ENCODE measurements around the gene SIAH2. TPM values are rescaled to one million over a fixed set of nuclear protein-coding genes. Genes with fewer than 3 reads are reported as not detected.
"Not testable (repeated sequence)": the region's sequence is repeated elsewhere in the genome, so short reads cannot be mapped to it uniquely, and the experiment has no call there.

SIAH2 gene, protein sequence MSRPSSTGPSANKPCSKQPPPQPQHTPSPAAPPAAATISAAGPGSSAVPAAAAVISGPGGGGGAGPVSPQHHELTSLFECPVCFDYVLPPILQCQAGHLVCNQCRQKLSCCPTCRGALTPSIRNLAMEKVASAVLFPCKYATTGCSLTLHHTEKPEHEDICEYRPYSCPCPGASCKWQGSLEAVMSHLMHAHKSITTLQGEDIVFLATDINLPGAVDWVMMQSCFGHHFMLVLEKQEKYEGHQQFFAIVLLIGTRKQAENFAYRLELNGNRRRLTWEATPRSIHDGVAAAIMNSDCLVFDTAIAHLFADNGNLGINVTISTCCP
- polyA plus RNA-seq (ENCODE audit: insufficient read length in 10 of 10): 10 to 100 TPM; 19.3 to 26.3 (median 21.6) TPM
- long read RNA-seq, donor 1, transcript SIAH2-201 (2 exons, 2,517 nt): major isoform, 9 of 9 reads
- long read RNA-seq, donor 1, partial matches to known transcripts: 0 of 9 reads
- long read RNA-seq, donor 1, other reads (novel, unspliced or antisense): 0 of 9 reads
- long read RNA-seq, donor 2, transcript SIAH2-201 (2 exons, 2,517 nt): major isoform, 9 of 9 reads
- long read RNA-seq, donor 2, partial matches to known transcripts: 0 of 9 reads
- long read RNA-seq, donor 2, other reads (novel, unspliced or antisense): 0 of 9 reads
- long read RNA-seq, donor 3: 0 reads
- long read RNA-seq, donor 4, transcript SIAH2-201 (2 exons, 2,517 nt): major isoform, 11 of 11 reads
- long read RNA-seq, donor 4, partial matches to known transcripts: 0 of 11 reads
- long read RNA-seq, donor 4, other reads (novel, unspliced or antisense): 0 of 11 reads
- long read RNA-seq, donor 5, transcript SIAH2-201 (2 exons, 2,517 nt): major isoform, 19 of 19 reads
- long read RNA-seq, donor 5, partial matches to known transcripts: 0 of 19 reads
- long read RNA-seq, donor 5, other reads (novel, unspliced or antisense): 0 of 19 reads
- long read RNA-seq, donor 6, transcript SIAH2-201 (2 exons, 2,517 nt): major isoform, 15 of 15 reads
- long read RNA-seq, donor 6, partial matches to known transcripts: 0 of 15 reads
- long read RNA-seq, donor 6, other reads (novel, unspliced or antisense): 0 of 15 reads
- long read RNA-seq, donor 7, transcript SIAH2-201 (2 exons, 2,517 nt): major isoform, 11 of 11 reads
- long read RNA-seq, donor 7, partial matches to known transcripts: 0 of 11 reads
- long read RNA-seq, donor 7, other reads (novel, unspliced or antisense): 0 of 11 reads
- long read RNA-seq, donor 8, transcript SIAH2-201 (2 exons, 2,517 nt): major isoform, 8 of 8 reads
- long read RNA-seq, donor 8, partial matches to known transcripts: 0 of 8 reads
- long read RNA-seq, donor 8, other reads (novel, unspliced or antisense): 0 of 8 reads
- long read RNA-seq, donor 9, partial matches to known transcripts: 0 of 1 reads
- long read RNA-seq, donor 9, other reads (novel, unspliced or antisense): 0 of 1 reads

DNA sequence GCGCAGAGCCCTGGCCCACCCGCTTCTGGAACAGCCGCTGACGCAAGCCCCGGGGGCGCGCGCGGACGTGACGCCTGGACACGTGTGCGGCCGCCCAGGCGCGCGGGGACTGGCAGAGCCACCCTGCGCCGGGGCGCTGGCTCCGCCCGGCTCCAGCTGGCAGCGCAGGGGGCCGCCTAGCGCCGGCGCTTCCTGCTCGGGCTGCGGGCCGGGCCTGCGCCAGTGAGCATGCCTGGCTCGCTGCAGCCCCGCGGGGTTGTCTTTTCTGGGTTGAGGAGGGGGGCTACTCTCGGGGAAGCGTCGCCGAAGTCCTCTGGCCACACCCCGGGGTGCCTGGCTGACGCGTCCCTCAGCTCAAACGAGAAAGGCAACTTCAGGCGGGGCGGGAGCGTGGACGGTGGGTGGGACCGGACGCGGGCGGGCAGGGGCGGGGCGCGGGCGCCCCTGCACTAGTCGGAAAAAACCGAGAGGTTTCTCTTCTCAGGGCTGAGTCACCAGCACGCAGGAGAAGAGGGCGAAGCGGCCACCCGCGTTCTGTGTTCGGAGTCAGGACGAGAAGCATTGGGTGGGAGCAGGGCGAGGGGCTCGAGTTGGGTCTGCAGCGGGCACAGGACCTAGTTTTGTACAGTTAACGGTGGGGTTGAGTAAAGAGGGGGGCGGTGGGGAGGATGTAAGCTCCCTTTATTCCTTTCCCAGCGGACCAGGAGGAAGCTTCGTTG is at the start of gene SIAH2:
SIAH2 (minus strand) TSS at position 48 of the 719 bp plus-strand sequence. CDS start 320 bp downstream, outside the sequence.
- DNase-seq: peak; percentile 93 to 97 (median 94)

DNA sequence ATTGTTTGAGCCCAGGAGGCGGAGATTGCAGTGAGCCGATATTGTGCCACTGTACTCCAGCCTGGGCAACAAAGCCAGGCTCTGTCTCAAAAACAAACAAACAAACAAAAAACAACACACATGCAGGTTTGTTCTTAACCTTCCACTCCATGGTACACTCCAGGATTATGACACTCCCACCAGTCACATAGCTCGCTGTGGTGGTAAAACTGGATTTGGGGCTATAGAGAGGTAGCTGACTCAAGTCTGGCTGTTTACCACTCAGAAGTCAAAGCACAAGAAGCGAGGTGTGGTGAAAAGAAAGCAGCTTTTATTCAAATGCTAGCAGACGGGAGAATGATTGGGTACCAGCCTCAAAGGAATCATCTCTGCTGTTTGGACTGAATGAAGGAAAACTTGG is 49.0 kb upstream of the SIAH2 start:
- no peak for DNase-seq

DNA sequence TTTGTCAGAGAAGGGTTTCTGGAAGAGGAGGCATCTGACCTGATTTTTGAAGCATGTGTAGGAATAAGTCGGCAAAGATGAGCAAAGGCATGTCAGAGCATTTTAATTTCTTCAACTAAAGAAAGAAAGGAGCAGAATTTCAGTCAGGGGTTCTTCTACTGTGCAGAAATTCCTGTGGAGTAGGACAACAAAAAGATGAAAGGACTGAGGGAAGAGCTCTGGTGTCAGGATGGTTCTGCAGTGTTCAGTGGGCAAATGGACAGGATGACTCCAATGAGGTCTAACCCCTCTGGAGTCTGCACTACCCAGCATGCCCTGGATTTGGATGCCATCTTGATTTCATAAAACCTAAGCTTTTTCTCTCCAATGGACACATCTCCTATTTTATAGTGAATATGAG is 47.7 kb upstream of the SIAH2 start:
- DNase-seq: no peak

DNA sequence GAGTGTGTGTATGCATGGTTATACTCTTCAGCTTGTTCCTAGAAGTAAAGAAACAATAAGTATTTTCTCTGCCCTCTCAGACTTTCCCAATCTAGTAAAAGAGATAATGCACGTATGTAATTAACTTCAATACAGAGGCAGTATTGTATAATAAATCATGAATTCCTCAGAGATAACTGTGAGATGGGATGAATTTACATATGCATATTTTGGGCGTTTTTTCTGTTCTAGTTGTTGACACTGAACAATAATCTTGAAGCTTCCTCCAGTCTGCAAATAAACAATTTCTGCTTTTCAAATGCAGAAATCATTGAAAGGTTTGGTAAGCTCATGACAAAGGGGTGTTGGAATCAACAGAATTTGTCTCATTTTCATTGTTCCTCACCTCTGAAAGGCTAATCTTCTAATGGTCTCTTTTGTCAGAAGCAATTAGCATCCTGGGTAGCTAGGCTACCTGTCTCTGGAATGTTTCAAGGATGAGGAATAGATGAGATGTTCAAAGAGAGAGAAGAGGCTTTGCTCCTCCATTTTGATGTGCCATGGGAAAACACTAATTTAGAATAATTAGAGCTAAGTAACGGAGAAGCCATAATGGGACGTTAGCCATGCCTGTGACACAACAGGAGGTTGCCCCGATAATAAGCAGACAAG is 43.3 kb upstream of the SIAH2 start:
- DNase-seq: no peak

DNA sequence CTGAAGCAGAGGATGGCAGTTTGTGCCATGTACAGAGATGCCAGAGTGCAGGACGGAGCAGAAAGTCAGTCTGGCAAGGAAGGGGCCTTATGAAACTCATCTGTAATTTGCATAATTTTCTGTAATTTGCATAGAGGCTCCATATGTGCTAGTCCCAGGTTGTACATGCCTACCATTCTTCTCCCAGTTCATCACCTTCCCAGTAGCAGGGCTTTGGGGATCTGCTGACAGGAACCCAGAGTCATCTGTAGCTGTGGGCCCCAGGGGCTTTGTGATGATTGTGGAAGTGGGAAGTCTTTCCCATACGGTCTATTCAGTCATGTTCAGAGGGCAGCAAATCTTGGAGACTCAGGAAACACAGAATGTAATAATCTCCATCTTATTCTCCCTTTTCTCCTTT is 42.4 kb upstream of the SIAH2 start:
- DNase-seq: no peak

DNA sequence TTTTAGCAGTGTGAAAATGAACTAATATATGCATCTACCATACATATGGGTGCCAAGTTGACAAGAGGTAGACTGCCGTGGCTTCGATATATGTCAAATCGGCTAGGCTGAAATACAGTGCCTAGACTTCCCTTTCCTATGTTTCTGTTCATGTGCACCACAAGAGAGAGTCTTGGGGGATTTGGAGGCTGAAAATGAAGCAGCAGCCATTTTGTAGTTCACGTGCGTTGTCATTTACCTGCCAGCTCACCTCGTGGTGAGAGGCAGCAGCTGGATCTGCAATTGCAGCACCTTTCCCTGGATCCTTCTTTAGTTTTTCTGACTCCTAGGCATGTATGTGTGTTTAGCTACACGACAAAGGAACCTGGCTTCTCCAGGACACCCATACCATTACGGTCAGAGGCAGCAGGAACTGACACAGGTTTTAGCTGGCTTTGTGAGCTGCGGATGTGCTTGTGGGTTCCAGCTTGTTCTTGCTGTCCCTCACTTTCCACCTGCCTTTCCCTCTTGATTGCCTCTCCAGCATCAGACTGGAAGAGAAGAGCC is 40.5 kb upstream of the SIAH2 start:
- no peak for DNase-seq

DNA sequence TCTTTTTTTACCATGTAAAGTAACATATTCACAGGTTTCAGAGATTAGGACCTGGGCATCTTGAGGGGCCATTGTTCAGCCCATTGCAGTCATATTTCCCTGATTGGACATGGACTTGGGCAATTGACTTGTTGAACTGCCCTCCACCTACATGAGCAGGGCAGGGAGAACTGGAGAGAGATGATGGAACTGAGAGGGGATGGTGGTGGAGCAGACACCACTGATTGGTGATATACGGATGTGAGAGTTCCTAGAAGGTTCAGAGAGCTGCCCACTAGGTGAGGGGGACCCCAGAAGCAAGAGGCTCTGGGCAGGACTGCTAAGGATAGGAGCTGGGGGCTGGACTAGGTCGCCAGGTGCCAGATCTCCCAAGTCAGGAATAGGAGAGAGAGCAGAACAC is 37.8 kb upstream of the SIAH2 start:
- no peak for DNase-seq

DNA sequence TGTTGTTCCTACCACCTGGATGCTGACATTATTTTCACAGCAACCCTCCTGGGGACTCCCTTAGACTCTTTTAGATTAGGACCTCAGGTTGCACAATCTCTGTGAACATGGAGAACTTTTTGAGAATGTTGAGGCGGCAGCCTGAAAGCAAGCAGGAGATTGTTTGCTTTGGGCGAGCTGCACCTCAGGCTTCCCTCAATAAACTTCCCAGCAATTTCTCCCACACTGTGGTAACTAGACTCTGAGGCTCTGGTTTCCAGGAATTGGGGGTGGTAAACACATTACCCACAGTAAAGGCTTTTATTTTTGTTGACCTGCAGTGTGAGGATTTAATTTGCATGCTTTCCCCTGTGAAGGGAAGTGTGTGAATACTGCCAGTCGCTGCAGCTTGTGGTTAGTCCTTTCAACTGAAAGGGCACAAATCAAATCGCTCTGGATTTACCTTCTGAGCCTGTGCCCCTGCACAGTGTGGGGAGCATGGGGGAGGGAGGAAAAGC is 35.2 kb upstream of the SIAH2 start:
- DNase-seq: no peak

DNA sequence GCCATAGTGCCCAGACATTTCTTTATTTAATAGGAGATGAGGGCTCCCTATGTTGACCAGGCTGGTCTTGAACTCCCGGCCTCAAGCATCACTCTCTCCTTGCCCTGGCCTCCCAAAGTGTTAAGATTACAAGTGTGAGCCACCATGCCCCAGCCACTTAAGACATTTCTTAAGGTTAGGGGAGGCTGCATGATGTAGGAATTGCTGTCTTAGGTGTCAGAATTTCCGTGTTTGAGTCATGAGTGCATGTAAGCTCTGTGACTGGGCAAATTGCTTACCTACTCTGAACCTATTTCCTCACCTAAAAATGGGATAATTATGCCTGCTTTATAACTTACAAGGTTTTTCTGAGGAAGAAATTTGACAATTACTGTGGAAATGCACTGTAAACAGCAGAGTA is 34.2 kb upstream of the SIAH2 start:
- no peak for DNase-seq

DNA sequence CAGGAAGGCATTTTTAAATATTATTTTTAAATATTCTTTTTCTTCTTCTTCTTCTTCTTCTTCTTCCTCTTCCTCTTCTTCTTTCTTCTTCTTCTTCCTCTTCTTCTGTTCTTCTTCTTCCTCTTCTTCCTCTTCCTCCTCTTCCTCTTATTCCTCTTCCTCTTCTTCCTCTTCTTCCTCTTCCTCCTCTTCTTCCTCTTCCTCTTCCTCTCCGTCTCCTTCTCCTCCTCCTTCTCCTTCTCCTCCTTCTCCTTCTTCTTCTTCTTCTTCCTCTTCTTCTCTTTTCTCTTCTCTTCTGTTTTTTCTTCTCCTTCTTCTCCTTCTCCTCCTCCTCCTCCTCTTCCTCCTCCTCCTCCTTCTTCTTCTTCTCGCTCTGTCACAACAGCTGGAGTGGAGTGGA is 33.6 kb upstream of the SIAH2 start:
- not testable (repeated sequence) for DNase-seq

DNA sequence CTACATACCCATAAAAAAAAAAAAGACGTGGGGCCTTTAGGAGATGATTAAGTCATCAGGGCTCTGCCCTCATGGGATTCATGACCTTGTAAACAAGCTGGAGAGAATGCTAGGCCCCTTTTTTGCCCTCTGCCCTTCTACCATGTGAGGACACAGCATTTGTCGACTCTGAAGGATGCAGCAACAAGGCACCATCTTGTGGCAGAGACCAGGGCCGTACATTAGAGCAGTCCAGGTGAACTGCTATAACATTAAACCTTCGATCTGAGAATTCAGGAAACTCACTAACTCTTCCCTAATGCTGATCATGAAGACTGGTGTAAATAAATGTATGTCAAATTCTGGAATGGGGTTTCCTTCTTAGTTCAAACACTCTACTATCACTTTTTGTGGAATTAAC is 30.7 kb upstream of the SIAH2 start:
- no peak for DNase-seq

DNA sequence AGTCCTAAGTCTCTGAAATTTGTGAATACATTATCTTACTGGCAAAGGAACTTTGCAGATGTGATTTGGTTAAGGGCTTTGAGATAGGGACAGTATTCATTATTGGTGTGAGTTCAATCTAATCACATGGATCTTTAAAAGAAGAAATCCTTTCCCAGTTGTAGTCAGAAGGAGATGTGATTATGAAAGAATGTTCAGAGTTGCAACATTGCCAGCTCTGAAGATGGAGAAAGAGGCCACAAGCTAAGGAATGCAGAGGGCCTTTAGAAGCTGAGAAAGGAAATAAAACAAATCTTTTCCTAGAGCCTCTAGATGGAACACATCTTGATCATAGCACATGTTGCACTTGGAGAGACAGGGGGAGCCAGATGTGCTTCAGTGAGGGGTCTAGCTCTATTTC is 27.7 kb upstream of the SIAH2 start:
- no peak for DNase-seq

DNA sequence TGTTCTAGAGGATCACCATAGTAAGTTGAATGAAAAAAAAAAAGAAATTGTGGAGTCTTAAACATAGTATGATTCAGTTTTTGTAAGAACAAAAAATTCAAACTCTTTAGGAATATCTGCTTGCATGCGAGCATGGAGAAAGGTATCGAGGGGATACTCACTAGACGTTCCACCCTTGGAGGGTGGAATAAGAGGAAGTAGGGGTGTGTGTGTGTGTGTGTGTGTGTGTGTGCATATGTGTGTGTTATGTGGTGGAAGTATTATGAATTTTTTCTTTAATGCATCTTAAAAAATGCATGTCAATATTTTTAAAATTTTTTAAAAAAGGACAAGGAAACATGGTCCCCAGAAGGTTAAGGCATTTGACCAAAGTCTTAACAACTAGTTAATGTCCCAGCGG is 26.5 kb upstream of the SIAH2 start:
- DNase-seq: no peak

DNA sequence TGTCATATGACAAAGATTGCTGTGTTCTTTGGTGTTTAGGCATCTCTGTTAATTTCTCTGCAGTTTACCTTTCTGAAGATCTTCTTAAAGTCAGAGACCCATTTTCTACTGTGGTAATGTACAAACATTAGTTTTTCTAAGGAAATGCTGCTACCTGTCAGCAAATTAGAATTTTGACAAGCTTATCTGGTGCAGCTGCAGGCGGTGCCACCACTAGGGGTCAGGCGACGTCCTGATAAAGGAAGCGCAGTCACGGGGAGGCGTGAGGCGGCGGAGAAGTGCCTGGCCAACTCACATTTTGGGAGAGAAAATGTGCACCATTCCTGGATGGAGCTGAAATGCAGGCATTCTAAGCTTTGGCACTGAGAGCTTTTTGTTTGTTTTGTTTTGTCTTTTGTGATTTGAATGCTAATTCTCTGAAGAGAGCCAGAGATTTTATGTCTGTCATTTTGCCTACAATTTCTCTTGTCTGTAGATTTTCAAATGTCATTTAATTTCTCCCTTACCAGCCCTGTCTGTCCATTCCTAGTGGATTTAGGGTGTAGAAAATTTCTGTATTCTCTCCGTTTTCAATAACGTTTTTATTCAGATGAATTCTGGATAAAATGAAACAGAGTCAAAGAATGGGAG is 24.9 kb upstream of the SIAH2 start:
- peak; percentile 69 to 90 (median 85) for DNase-seq

DNA sequence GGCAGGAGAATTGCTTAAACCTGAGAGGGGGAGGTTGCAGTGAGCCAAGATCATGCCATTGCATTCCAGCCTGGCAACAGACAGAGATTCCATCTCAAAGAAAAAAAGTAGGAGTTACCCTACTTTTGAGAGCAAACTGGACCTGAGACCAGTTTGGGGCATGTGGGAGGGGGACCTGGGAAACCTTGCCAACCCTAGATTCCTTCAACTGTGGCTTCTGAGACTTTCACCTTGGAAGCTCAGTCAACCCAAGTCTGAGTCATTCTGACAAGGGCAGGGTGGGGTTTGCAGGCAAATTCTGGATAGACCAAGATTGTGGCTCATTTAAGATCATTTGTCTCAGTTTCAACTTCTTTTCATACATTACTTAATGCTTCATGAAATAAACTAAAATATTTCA is 23.8 kb upstream of the SIAH2 start:
- no peak for DNase-seq

DNA sequence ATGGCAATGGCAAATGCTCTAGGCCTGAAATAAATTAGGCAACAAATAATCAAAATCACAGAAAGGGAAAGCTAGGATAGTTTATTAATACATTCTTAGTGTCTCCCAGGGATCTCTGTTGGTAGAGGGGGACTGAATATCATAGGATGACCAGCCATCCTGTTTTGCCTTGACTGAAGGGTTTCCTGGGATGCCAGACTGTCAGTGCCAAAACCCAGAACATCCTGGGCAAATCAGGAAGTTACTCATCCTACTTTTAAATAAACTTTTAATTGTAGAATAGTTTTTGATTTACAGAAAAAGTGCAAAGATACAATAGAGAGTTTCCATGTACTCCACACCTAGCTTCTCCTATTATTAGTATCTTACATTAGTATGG is 21.8 kb upstream of the SIAH2 start:
- DNase-seq: no peak

DNA sequence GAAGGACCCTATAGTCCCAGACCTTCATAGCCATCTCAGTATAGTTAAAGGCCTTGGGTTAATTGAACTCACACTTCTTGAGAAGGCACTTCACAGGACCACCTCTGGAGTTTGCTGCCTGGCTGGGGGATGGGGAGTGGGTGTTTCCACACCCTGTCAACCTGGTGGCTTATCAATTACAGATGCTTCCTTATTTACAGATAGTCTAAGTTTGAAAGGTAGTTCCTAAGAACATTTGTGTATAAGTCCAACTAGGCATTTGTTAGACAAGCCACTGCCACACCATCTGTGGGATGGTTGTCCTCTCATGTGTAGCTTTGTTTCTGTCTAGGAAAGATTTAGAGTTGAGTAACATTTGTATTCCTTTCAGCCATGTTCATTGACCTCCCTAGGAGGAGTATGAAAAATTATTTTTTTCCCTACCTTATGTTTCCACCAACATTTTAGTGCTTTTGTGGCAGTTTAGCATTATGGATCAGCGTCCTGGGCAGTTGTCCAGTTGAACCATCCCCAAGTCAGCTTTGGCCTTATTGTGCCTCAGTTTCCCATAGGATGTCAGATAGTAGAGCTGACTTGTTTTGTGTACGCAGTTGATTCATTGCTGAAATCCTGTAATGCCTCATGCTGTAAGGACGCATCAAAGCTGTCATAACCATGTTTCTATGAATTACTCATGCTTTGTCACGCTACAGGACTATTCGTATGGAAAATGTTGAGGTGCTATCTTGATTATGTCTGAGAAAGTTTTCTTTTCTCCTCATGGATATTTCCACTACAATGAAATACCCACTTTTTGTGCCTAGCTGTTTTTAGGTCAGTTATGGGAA is 21.2 kb upstream of the SIAH2 start:
- no peak for DNase-seq

DNA sequence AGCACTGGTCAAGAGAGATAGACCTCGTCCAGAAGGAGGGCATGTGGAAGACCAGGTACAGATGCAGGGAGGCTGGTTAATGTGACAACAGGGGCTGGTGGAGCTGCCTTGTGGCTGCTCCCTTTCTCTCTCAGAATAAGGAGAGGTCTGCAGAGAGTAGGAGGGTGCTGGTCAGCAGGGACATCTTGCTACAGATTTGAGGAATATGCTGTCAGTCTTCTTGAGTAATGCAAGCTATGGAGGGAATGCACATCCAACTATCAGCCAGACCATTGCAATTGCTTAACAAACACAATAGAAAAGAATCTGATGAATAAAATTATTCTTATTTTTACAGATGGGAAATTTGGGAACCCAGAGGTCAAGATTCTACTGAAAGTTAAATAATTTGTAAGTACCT is 20.3 kb upstream of the SIAH2 start:
- no peak for DNase-seq

DNA sequence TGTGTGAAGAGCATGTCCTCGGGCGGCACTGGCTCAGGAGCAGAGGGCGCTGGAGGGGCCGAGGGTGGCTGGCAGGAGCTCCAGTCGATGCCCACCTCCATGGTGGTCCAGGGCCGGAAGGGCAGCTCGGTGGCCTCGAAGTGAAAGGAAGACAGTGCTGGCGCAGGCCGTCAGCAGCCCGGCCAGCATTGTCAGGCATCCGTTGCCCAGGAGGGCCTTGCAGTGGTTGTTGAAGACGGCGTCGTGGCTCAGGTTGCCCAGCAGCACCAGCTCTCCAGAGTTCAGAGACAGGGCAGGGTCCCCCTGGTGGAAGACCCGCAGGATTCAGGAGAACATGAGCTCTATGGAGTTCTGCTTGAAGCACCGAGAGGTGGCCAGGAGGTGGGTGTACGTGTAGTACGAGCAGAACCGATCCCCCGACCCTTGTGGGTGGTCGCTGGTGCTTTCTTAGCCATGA is 16.5 kb upstream of the SIAH2 start:
- no peak for DNase-seq
